Peyer's patch (tissue), 4 donors: Measurements from ENCODE around the gene CLTCL1. TPM values are rescaled to one million over a fixed set of nuclear protein-coding genes. Genes with fewer than 3 reads are reported as not detected.

Experiments
- DNase-seq, 3 donors: peaks; one replicate each; pipeline ENCODE4 v3.0.0-alpha.2; 2017 to 2019
- H3K27ac ChIP-seq, 4 donors: fragments of 200-600 bp; sonication (generic); one replicate each; pipeline ENCODE4 v1.5.1; 2016 to 2019
- H3K27me3 ChIP-seq, 2 donors: fragments of 200-600 bp; sonication (generic); one replicate each; pipeline ENCODE4 v1.5.1; 2019
- H3K36me3 ChIP-seq, 3 donors: fragments of 200-600 bp; sonication (generic); one replicate each; pipeline ENCODE4 v1.5.1; 2016 to 2019
- H3K4me1 ChIP-seq, 4 donors: fragments of 200-600 bp; sonication (generic); one replicate each; pipeline ENCODE4 v1.5.1; 2016 to 2019
- H3K4me3 ChIP-seq, 4 donors: fragments of 200-600 bp; sonication (generic); 1 replicate in 3 of 4; 2 replicates in 1 of 4; pipeline ENCODE4 v1.5.1; 2016 to 2019; ENCODE audit warnings: mild to moderate bottlenecking in 1 of 4
- H3K9me3 ChIP-seq, 4 donors: fragments of 200-600 bp; sonication (generic); one replicate each; pipeline ENCODE4 v1.5.1; 2016 to 2019; ENCODE audit warnings: mild to moderate bottlenecking in 1 of 4
- CTCF ChIP-seq, 6 experiments: fragments of 450-650 bp in 4 of 6; fragments of 200-600 bp in 2 of 6; sonication (generic) in 1 of 6; IDR thresholded peaks; one replicate each; pipeline ENCODE4 v1.5.1; 2017 to 2019; ENCODE audit warnings: antibody characterized with exemption in 6 of 6, mild to moderate bottlenecking in 3 of 6, moderate library complexity in 1 of 6
- POLR2A ChIP-seq, 2 donors: fragments of 450-650 bp; IDR thresholded peaks; one replicate each; pipeline ENCODE4 v1.5.1; 2017; ENCODE audit warnings: antibody characterized with exemption in 2 of 2, mild to moderate bottlenecking in 2 of 2, moderate library complexity in 2 of 2
- total RNA-seq, 4 donors: library from RNA; depleted of rRNA; stranded (reverse); fragments of >200 nt; gene quantifications; one replicate each; pipeline ENCODE4 v1.1.0, GENCODE V29; 2016

The CLTCL1 gene
- total RNA-seq, 4 donors from 2014 or later = 0.47 to 3.9 (median 3.0) TPM

- no peak for DNase-seq
- TF ChIP-seq POLR2A (IDR thresholded peaks at IDR 0.05) = no peak
- TF ChIP-seq CTCF (IDR thresholded peaks at IDR 0.05) = no peak
- Histone ChIP-seq H3K9me3 (no peaks in the 10 kb centered on the region), H3K4me1 (no peaks in the 10 kb centered on the region), H3K27ac (no peak overlapping the region), H3K27me3 (no peaks in the 10 kb centered on the region), H3K36me3 (no peaks in the 10 kb centered on the region), H3K4me3 (no peak overlapping the region)
Observed at GRCh38 chr22:19244600-19245352, 46.7 kb downstream of the CLTCL1 start.

DNA sequence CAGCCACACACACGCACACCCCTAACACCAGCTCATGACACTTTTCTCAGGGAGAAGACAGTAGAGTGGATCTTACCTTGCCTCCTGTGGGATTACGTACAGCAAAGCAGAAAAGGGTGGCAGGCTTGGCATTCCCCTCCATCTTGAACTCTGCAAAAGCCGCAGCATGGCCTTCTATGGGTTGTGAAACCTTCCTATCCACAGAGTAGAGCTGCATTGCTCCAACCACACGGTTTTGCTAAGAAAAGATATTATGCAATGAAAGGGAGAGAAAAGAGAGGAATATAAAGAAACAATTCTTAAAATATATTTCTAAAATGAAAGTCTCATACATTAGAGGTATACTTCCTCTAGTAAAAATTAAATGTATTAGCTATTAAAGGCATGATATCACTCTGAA lies 48.8 kb downstream of the CLTCL1 start:
- no peak for DNase-seq
- H3K4me3 ChIP-seq = no peak overlapping the region
- TF ChIP-seq POLR2A (IDR thresholded peaks at IDR 0.05) (no peak), CTCF (IDR thresholded peaks at IDR 0.05) (no peak)
- no peaks in the 10 kb centered on the region for H3K9me3 ChIP-seq
- no peaks in the 10 kb centered on the region for H3K27me3 ChIP-seq
- H3K36me3 ChIP-seq = no peaks in the 10 kb centered on the region
- no peak overlapping the region for H3K27ac ChIP-seq
- H3K4me1 ChIP-seq = no peaks in the 10 kb centered on the region

- no peaks in the 10 kb centered on the region for H3K36me3 ChIP-seq
Observed at GRCh38 chr22:19241593-19241906, 50.0 kb downstream of the CLTCL1 start.

GRCh38 chr22:19240813-19241592 lies 50.5 kb downstream of the CLTCL1 start:
- Histone ChIP-seq H3K4me3 (no peak overlapping the region), H3K36me3 (no peaks in the 10 kb centered on the region), H3K4me1 (no peaks in the 10 kb centered on the region), H3K9me3 (no peaks in the 10 kb centered on the region), H3K27ac (no peak overlapping the region), H3K27me3 (no peaks in the 10 kb centered on the region)
- no peak for TF ChIP-seq POLR2A (IDR thresholded peaks at IDR 0.05)
- no peak for TF ChIP-seq CTCF (IDR thresholded peaks at IDR 0.05)
- no peak for DNase-seq

More at GRCh38 chr22:19241593-19241906, 50.0 kb downstream of the CLTCL1 start:
- no peak for DNase-seq
- TF ChIP-seq POLR2A (IDR thresholded peaks at IDR 0.05) (no peak), CTCF (IDR thresholded peaks at IDR 0.05) (no peak)
- H3K27me3 ChIP-seq = no peaks in the 10 kb centered on the region
- H3K27ac ChIP-seq = no peak overlapping the region
- no peak overlapping the region for H3K4me3 ChIP-seq
- H3K4me1 ChIP-seq = no peaks in the 10 kb centered on the region
- no peaks in the 10 kb centered on the region for H3K9me3 ChIP-seq

GRCh38 chr22:19239464-19239863 lies 52.1 kb downstream of the CLTCL1 start:
- H3K4me3 ChIP-seq = no peak overlapping the region
- no peaks in the 10 kb centered on the region for H3K27me3 ChIP-seq
- no peak overlapping the region for H3K27ac ChIP-seq
- H3K36me3 ChIP-seq = no peaks in the 10 kb centered on the region
- TF ChIP-seq POLR2A (IDR thresholded peaks at IDR 0.05) (no peak), CTCF (IDR thresholded peaks at IDR 0.05) (no peak)
- no peaks in the 10 kb centered on the region for H3K9me3 ChIP-seq
- DNase-seq = no peak
- no peaks in the 10 kb centered on the region for H3K4me1 ChIP-seq
